Fibroblast of skin of abdomen (primary cell): ENCODE data around the gene MUC6.

Source experiments
- DNase-seq: peaks from one replicate; pipeline ENCODE4 v3.0.0-alpha.2; 2013

MUC6 gene

GRCh38 chr11:965206-965775 lies 71.2 kb downstream of the MUC6 start:
- DNase-seq = no peak

DNA sequence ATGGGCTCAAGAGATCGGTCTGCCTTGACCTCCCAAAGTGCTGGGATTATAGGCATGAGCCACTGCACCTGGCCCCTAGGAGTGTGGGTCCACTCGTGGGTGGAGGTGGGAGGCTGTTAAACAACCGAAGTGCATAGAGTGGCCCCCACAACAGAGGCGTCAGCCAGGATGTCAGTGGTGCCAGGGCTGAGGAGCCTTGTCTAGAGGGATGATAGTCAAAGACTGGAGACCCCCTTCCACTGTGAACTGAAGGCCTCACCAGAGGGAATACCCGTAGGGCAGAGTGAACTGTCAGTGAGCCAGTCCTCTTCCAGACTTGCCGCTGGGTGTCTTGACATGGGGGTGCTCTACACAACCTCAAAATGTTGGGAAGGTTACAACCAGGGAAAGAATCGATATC lies 72.7 kb downstream of the MUC6 start:
- no peak for DNase-seq
